ENCODE data around the gene NUAK1.

NUAK1 gene

DNA sequence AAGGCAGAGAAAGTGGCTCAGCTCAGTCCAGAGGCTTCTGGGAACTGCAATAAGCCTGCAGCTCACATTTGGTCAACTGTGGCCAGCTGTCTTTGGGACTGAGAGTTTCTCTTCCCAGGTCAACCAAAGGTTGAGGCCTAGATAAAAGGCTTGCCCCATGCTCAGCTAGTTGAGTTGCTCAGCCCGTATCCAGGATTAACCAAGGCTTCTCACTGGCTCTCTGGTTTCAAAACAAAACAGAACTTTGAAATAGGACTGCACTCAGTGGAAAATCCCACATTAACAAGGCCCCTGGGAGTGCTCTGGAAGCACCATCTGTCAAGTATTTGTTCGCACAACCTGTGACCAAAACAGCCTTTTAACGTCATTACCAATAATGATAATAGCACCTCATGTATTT lies 40.3 kb upstream of the NUAK1 start:
- in situ Hi-C loops (cut with MboI; ENCODE audit: low sequenced_read_pairs, unreplicated experiment), result no loop called here
- TF ChIP-seq, protein P1, sequence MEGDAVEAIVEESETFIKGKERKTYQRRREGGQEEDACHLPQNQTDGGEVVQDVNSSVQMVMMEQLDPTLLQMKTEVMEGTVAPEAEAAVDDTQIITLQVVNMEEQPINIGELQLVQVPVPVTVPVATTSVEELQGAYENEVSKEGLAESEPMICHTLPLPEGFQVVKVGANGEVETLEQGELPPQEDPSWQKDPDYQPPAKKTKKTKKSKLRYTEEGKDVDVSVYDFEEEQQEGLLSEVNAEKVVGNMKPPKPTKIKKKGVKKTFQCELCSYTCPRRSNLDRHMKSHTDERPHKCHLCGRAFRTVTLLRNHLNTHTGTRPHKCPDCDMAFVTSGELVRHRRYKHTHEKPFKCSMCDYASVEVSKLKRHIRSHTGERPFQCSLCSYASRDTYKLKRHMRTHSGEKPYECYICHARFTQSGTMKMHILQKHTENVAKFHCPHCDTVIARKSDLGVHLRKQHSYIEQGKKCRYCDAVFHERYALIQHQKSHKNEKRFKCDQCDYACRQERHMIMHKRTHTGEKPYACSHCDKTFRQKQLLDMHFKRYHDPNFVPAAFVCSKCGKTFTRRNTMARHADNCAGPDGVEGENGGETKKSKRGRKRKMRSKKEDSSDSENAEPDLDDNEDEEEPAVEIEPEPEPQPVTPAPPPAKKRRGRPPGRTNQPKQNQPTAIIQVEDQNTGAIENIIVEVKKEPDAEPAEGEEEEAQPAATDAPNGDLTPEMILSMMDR (IDR thresholded peaks at IDR 0.05; ENCODE audit: borderline replicate concordance, control extremely low read depth, extremely low read depth, insufficient read depth, missing control alignments), result no peak
- DNase-seq (ENCODE audit: low spot score), result no peak

DNA sequence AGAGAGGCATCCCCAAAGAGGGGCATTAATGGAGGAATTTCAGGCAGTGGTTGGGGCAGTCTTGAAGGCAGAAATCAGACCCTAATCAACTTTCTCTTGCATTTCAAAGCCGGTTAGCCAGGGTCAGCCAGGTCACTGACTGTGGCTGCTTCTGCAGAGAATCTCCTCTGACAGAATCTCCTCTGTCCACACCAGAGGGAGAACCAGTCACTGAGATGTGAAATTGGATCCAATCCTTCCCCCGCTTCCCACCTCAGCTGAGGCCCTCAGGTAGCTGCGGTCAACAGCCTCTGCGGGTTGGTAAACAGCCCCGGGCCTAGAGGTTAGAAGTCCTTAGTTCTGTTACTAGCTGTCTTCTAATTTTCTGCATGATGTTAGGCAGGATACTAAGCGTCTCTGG lies 39.8 kb upstream of the NUAK1 start:
- no peak for DNase-seq (ENCODE audit: low spot score)
- TF ChIP-seq, protein P1 (IDR thresholded peaks at IDR 0.05; ENCODE audit: borderline replicate concordance, control extremely low read depth, extremely low read depth, insufficient read depth, missing control alignments), result no peak
- in situ Hi-C loops (cut with MboI; ENCODE audit: low sequenced_read_pairs, unreplicated experiment), result no loop called here

DNA sequence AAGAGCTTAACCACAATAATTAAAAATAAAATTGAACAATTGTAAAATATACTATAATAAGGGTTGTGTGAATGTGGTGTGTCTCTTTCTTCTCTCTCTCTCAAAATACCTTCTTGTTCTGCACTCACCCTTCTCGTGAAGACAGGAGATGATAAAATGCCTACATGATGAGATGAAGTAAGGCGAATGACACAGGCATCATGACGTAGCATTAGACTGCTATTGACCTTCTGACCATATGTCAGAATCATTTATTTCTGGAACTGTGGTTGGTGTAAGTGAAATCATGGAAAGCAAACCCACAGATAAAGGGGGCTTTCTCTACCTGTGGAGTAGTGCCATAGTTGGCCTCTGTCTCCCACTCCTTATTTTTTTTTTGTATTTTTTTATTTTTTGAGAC lies 37.8 kb upstream of the NUAK1 start:
- TF ChIP-seq, protein P1 (IDR thresholded peaks at IDR 0.05; ENCODE audit: borderline replicate concordance, control extremely low read depth, extremely low read depth, insufficient read depth, missing control alignments), result no peak
- in situ Hi-C loops (cut with MboI; ENCODE audit: low sequenced_read_pairs, unreplicated experiment), result no loop called here
- DNase-seq (ENCODE audit: low spot score), result no peak

DNA sequence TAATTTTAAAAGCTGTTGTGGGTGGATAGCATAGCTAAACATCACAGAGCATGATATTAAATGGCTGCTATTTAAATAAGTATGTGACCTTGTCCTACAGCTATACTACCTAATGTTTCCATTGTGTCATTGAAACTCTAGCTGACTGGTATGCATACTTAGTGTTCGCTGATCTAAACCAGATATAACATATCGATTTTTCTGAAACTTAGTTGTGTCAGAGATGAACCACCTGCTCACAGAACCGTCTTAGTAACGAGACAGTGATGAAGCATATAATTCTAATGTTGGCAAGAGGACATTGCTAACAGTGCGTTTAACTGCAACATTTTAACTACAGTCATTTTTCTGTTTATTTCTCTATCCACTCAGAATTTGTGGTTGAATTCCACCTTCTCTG lies 36.1 kb upstream of the NUAK1 start:
- TF ChIP-seq, protein P1 (IDR thresholded peaks at IDR 0.05; ENCODE audit: borderline replicate concordance, control extremely low read depth, extremely low read depth, insufficient read depth, missing control alignments), result no peak
- in situ Hi-C loops (cut with MboI; ENCODE audit: low sequenced_read_pairs, unreplicated experiment), result no loop called here
- DNase-seq (ENCODE audit: low spot score), result no peak

DNA sequence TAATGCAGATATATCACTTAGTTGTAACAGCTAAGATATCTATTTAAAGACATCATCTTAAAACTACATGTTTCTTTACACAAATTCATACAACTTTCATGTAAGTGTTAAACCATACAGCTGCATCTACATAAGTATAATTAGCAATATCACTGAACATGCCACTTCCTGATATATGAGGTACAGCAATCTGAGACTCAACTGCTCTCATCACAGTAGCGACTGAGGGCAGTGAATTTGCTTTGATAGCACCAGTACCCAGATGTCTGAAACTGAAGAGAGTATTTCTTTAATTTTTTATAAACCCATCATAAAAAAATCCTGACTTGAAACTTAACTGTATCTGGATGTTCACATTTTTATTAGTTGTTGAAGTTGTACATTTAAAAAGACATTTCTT lies 34.7 kb upstream of the NUAK1 start:
- in situ Hi-C loops (cut with MboI; ENCODE audit: low sequenced_read_pairs, unreplicated experiment), result no loop called here
- no peak for DNase-seq (ENCODE audit: low spot score)
- TF ChIP-seq, protein P1 (IDR thresholded peaks at IDR 0.05; ENCODE audit: borderline replicate concordance, control extremely low read depth, extremely low read depth, insufficient read depth, missing control alignments), result no peak

DNA sequence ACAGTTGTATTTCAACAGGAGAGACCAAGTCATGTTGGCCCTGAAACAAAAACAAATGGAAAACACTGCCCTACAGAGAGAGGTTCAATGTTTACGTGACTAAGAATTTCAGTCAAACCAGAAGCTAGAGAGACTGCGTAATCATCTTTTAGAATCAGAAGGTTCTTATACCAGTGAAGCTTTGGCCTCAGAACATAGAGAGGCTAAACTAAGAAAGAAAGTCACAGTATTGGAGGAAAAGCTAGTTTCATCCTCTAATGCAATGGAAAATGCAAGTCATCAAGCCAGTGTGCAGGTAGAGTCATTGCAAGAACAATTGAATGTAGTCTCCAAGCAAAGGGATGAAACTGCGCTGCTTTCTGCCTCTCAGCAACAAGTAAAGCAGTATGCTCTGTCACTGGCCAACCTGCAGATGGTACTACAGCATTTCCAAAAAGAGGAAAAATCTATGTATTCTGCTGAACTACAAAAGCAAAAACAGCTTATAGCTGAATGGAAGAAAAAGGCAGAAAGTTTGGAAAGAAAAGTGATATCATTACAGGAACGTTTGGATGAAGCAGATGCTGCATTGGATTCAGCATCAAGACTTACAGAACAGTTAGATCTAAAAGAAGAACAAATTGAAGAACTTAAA lies 32.5 kb upstream of the NUAK1 start:
- in situ Hi-C loops (cut with MboI; ENCODE audit: low sequenced_read_pairs, unreplicated experiment), result no loop called here
- no peak for DNase-seq (ENCODE audit: low spot score)

More for the DNA sequence above, 32.5 kb upstream of the NUAK1 start:
- TF ChIP-seq, protein P1 (IDR thresholded peaks at IDR 0.05; ENCODE audit: borderline replicate concordance, control extremely low read depth, extremely low read depth, insufficient read depth, missing control alignments), result no peak
